Adrenal gland (tissue), 12 donors: ENCODE results near the gene PTPN6. TPM values are rescaled to one million over a fixed set of nuclear protein-coding genes. Genes with fewer than 3 reads are reported as not detected.

ENCODE experiments used
- DNase-seq, 7 donors: peaks; one replicate each; pipeline ENCODE4 v3.0.0-alpha.2; 2019 to 2020
- H3K27ac ChIP-seq, 5 donors: fragments of 200-600 bp; sonication (generic) in 4 of 5; 1 replicate in 3 of 5; 2 replicates in 2 of 5; pipeline versions ENCODE4 v1.5.1 to v1.8.0; 2016 to 2020; ENCODE audit warnings: mild to moderate bottlenecking in 1 of 5
- H3K27me3 ChIP-seq: fragments of 200-600 bp; 2 replicates; pipeline ENCODE4 v1.8.0; 2021
- H3K36me3 ChIP-seq, 2 donors: fragments of 200-600 bp; replicated peaks in 1 of 2; 1 replicate in 1 of 2; 2 replicates in 1 of 2; pipeline versions ENCODE4 v1.5.1 to v1.8.0; 2018 to 2022
- H3K4me1 ChIP-seq, 2 donors: fragments of 200-600 bp; replicated peaks in 1 of 2; 1 replicate in 1 of 2; 2 replicates in 1 of 2; pipeline versions ENCODE4 v1.5.1 to v1.8.0; 2018 to 2021
- H3K4me3 ChIP-seq, 4 donors: fragments of 200-600 bp; sonication (generic) in 3 of 4; one replicate each; pipeline ENCODE4 v1.5.1; 2016 to 2018
- H3K9me3 ChIP-seq, 3 donors: fragments of 200-600 bp; sonication (generic) in 1 of 3; replicated peaks in 1 of 3; 1 replicate in 2 of 3; 2 replicates in 1 of 3; pipeline versions ENCODE4 v1.5.1 to v1.8.0; 2016 to 2021
- CTCF ChIP-seq, 6 experiments: fragments of 450-650 bp in 4 of 6; fragments of 200-600 bp in 2 of 6; sonication (generic) in 1 of 6; IDR thresholded peaks; 1 replicate in 5 of 6; 2 replicates in 1 of 6; pipeline versions ENCODE4 v1.5.1 to v1.8.0; 2016 to 2021; ENCODE audit warnings: antibody characterized with exemption in 6 of 6, mild to moderate bottlenecking in 2 of 6, moderate library complexity in 1 of 6
- POLR2A ChIP-seq, 2 donors: fragments of 450-650 bp; IDR thresholded peaks; one replicate each; pipeline ENCODE4 v1.6.1; 2017; ENCODE audit warnings: antibody characterized with exemption in 2 of 2, mild to moderate bottlenecking in 2 of 2, moderate library complexity in 1 of 2
- WGBS, 4 donors: extraction: QIAGEN DNeasy Blood & Tissue Kit in 2 of 4; methylation state at CpG; one replicate each; pipeline versions ENCODE4 v1.1.5 to v1.1.7; 2013 to 2017; 5-methylcytosine and 5-hydroxymethylcytosine counted together
- intact Hi-C, 2 donors: fragments of 100-400 bp; cut with DNase I; formaldehyde crosslinking; loops; one replicate each; pipeline versions ENCODE4 v1.14.1 to v1.15.0; 2022 to 2023
- polyA plus RNA-seq, 3 donors: library from polyadenylated mRNA; stranded (reverse); fragments of 200-250 nt in 2 of 3; fragments of 350-450 nt in 1 of 3; fragmentation: Illumina TruSeq in 1 of 3; extraction: RNeasy Lipid Tissue Mini Kit (QIAGEN cat#74804) in 1 of 3; gene quantifications; one replicate each; pipeline ENCODE4 v1.2.3, GENCODE V29; 2013 to 2014
- total RNA-seq, 9 donors: library from RNA; depleted of rRNA in 4 of 9; stranded (reverse); fragments of >200 nt in 4 of 9; fragments of 120-200 nt in 1 of 9; fragmentation: NEBNext Ultra II Directional in 1 of 9; extraction: Animal tissue kit (Norgen Biotek cat#: 25700) in 1 of 9; gene quantifications; one replicate each; pipeline versions ENCODE4 v1.1.0 to v1.2.4, GENCODE V29; 2013 to 2023
- donor health status: healthy with polysubstance abuse.
- donor health status: Bipolar disorder and iron deficiency.
- donor health status: DM: yes; HTN: yes; CAD: no.
- donor health status: DM: no; HTN: no; CAD: no.
- donor health status: DM: no; HTN: no; CAD: no.
- donor health status: DM: yes; HTN: yes; CAD: no.

Gene PTPN6
- total and polyA plus RNA-seq, 12 donors: 24.5 to 204 (median 63.5) TPM

GRCh38 chr12:6912164-6912935 lies 38.8 kb upstream of the PTPN6 start:
- H3K4me1 ChIP-seq: peaks cover 6 to 12% of the 10 kb centered on the region in 2 donors
- 83 to 89% (median 84%) methylated on average over 15 of the region's 15 CpGs for WGBS, 4 donors
- no peak overlapping the region for H3K27ac ChIP-seq
- no peak overlapping the region for H3K4me3 ChIP-seq
- H3K9me3 ChIP-seq: no peaks in the 10 kb centered on the region
- intact Hi-C loops: no loop called here
- no peak for DNase-seq
- H3K27me3 ChIP-seq: no peaks in the 10 kb centered on the region
- no peak for TF ChIP-seq CTCF (IDR thresholded peaks at IDR 0.05)
- TF ChIP-seq POLR2A (IDR thresholded peaks at IDR 0.05): no peak
- H3K36me3 ChIP-seq: peaks cover 0 to 5% of the 10 kb centered on the region in 2 donors

- WGBS, 4 donors: 0 to 1% (median 1%) methylated on average over 28 to 67 of the region's 68 CpGs
- peaks cover 0 to 5% of the 10 kb centered on the region in 2 donors for H3K36me3 ChIP-seq
- peak; percentile 68 to 90 (median 82) for DNase-seq
- TF ChIP-seq CTCF (IDR thresholded peaks at IDR 0.05) (no peak), POLR2A (IDR thresholded peaks at IDR 0.05) (peak in 1 of 2 donors; percentile 52)
- H3K27ac ChIP-seq: peak within 1 kb of the TSS in 3 of 5 donors; percentile 52 to 85 (median 76)
- H3K9me3 ChIP-seq: no peaks in the 10 kb centered on the region
- H3K4me1 ChIP-seq: peaks cover 6 to 12% of the 10 kb centered on the region in 2 donors
- H3K4me3 ChIP-seq: peak within 1 kb of the TSS; percentile 24 to 69 (median 41)
- intact Hi-C loops: no loop called here
- no peaks in the 10 kb centered on the region for H3K27me3 ChIP-seq
Observed at GRCh38 chr12:6914246-6914946, 36.8 kb upstream of the PTPN6 start, which contains the start of gene ENO2. ENO2 (plus strand) TSS chr12:6914580; CDS start chr12:6915833, 1,253 bp downstream.

- intact Hi-C loops: no loop called here
Observed at GRCh38 chr12:6914947-6915788, 36.0 kb upstream of the PTPN6 start.

More at GRCh38 chr12:6914947-6915788, 36.0 kb upstream of the PTPN6 start:
- DNase-seq: peak in 1 of 7 donors; percentile 18
- 27 to 40% (median 31%) methylated on average over 27 to 29 of the region's 29 CpGs for WGBS, 4 donors
- peaks cover 6 to 12% of the 10 kb centered on the region in 2 donors for H3K4me1 ChIP-seq
- H3K27ac ChIP-seq: peak overlapping the region in 2 of 5 donors; percentile 76 to 85
- H3K4me3 ChIP-seq: peak overlapping the region; percentile 24 to 69 (median 41)
- no peaks in the 10 kb centered on the region for H3K27me3 ChIP-seq
- H3K36me3 ChIP-seq: peaks cover 0 to 5% of the 10 kb centered on the region in 2 donors
- TF ChIP-seq POLR2A (IDR thresholded peaks at IDR 0.05): no peak
- TF ChIP-seq CTCF (IDR thresholded peaks at IDR 0.05): no peak
- no peaks in the 10 kb centered on the region for H3K9me3 ChIP-seq
